ENCODE measurements around the gene ZNF521. TPM values are rescaled to one million over a fixed set of nuclear protein-coding genes. Genes with fewer than 3 reads are reported as not detected.

The ZNF521 gene
- total RNA-seq, 2 donors from 2014 or later = 21.4 to 26.9 TPM

DNA sequence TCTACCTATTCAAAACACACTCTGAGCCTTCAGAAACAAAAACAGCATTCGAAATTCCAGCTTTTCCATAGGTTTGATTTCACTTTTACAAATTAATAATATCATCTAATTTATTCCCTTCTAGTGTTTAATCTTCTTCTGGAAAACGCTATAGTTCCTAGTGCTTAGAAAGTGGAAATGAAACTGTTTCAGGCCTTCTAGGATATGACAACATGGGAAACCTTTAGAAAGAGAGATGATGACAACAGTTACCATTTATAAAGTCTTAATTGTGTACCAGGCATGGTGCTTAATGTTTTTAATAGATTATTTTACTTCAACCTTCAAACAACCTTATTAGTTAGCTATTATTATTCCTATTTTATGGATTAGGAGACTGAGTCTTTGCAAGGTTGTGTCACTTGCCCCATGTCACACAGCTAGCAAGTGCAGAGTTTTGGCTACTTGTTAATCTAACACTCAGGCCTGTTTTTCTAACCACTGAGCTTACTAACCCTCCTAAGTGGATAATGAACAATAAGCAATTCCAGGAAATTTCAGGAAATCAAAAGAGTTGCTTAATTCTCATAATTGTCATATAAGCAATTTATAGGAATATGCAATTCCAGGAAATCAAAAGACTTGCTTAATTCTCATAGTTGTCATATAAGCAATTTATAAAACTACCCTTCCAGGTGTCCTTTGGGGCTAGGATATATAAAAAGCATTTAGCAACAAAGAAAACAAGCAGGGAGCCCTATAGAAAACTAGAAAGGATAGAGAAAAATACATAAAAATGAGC lies 206.0 kb downstream of the ZNF521 start:
- Histone ChIP-seq H3K9me3 (ENCODE audit: control insufficient read depth, low read length) (no peaks in the 10 kb centered on the region), H3K9ac (ENCODE audit: extremely low read depth, low read length, poor library complexity, severe bottlenecking) (no peak overlapping the region), H3K4me1 (ENCODE audit: control insufficient read depth, insufficient read depth, low read length) (no peaks in the 10 kb centered on the region), H3K27me3 (ENCODE audit: control insufficient read depth, insufficient read depth, low read length, poor library complexity, severe bottlenecking) (no peaks in the 10 kb centered on the region), H3K27ac (ENCODE audit: low read depth, low read length) (no peak overlapping the region), H3K36me3 (ENCODE audit: control insufficient read depth, insufficient read depth, low read length) (no peaks in the 10 kb centered on the region), H3K4me3 (ENCODE audit: low read length) (no peak overlapping the region)
- Mint-ChIP-seq H3K4me3 (no peak overlapping the region), H3K9me3 (no peaks in the 10 kb centered on the region), H3K36me3 (ENCODE audit: low read depth) (peaks cover under 1% of the 10 kb centered on the region), H3K27ac (no peak overlapping the region), H3K27me3 (ENCODE audit: insufficient read depth) (no peaks in the 10 kb centered on the region), H3K4me1 (peaks cover 3% of the 10 kb centered on the region)
- 86 to 92% methylated on average over 1 to 2 of the region's 2 CpGs for WGBS, 2 experiments (ENCODE audit: insufficient coverage in 1 of 2, insufficient read length in 1 of 2)
- TF ChIP-seq, protein P1, sequence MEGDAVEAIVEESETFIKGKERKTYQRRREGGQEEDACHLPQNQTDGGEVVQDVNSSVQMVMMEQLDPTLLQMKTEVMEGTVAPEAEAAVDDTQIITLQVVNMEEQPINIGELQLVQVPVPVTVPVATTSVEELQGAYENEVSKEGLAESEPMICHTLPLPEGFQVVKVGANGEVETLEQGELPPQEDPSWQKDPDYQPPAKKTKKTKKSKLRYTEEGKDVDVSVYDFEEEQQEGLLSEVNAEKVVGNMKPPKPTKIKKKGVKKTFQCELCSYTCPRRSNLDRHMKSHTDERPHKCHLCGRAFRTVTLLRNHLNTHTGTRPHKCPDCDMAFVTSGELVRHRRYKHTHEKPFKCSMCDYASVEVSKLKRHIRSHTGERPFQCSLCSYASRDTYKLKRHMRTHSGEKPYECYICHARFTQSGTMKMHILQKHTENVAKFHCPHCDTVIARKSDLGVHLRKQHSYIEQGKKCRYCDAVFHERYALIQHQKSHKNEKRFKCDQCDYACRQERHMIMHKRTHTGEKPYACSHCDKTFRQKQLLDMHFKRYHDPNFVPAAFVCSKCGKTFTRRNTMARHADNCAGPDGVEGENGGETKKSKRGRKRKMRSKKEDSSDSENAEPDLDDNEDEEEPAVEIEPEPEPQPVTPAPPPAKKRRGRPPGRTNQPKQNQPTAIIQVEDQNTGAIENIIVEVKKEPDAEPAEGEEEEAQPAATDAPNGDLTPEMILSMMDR (conservative IDR thresholded peaks at IDR 0.05) = no peak
- DNase-seq = no peak

GRCh38 chr18:25144820-25145219 lies 207.1 kb downstream of the ZNF521 start:
- H3K27me3 Mint-ChIP-seq (ENCODE audit: insufficient read depth) = no peaks in the 10 kb centered on the region
- Histone ChIP-seq H3K9me3 (ENCODE audit: control insufficient read depth, low read length) (no peaks in the 10 kb centered on the region), H3K4me3 (ENCODE audit: low read length) (no peak overlapping the region), H3K27me3 (ENCODE audit: control insufficient read depth, insufficient read depth, low read length, poor library complexity, severe bottlenecking) (no peaks in the 10 kb centered on the region), H3K9ac (ENCODE audit: extremely low read depth, low read length, poor library complexity, severe bottlenecking) (no peak overlapping the region), H3K4me1 (ENCODE audit: control insufficient read depth, insufficient read depth, low read length) (no peaks in the 10 kb centered on the region), H3K36me3 (ENCODE audit: control insufficient read depth, insufficient read depth, low read length) (no peaks in the 10 kb centered on the region), H3K27ac (ENCODE audit: low read depth, low read length) (peak overlapping the region; percentile 90)
- H3K36me3 Mint-ChIP-seq (ENCODE audit: low read depth) = no peaks in the 10 kb centered on the region
- H3K4me1 Mint-ChIP-seq = peaks cover 3% of the 10 kb centered on the region
- H3K27ac Mint-ChIP-seq = no peak overlapping the region
- no peaks in the 10 kb centered on the region for H3K9me3 Mint-ChIP-seq
- TF ChIP-seq, protein P1 (conservative IDR thresholded peaks at IDR 0.05) = no peak
- no peak for DNase-seq
- no peak overlapping the region for H3K4me3 Mint-ChIP-seq
- 89 to 93% methylated on average over 2 of the region's 2 CpGs for WGBS, 2 experiments (ENCODE audit: insufficient coverage in 1 of 2, insufficient read length in 1 of 2)

DNA sequence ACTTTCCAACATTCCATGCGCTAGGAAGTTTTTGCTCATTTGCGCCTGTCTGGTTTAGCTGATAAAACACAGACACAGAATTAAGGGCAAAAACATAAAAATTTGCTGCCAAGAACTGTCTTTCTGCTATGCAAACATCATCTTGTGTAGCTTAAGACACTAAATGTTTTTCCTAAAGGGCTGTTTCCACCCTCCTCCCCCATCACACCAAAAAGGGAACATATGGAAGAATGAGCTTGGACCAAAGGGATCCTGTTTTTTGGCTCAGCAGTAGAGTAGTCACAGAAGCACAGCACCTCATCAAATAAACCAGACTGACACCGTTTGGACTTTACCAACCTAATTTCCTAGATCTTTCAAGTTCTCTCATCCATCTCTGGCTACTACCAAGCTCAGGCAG lies 210.1 kb downstream of the ZNF521 start:
- no peak overlapping the region for H3K27ac ChIP-seq (ENCODE audit: low read depth, low read length)
- H3K4me1 ChIP-seq (ENCODE audit: control insufficient read depth, insufficient read depth, low read length) = no peaks in the 10 kb centered on the region
- H3K36me3 ChIP-seq (ENCODE audit: control insufficient read depth, insufficient read depth, low read length) = no peaks in the 10 kb centered on the region
- H3K4me1 Mint-ChIP-seq = peaks cover 13% of the 10 kb centered on the region
- no peaks in the 10 kb centered on the region for H3K27me3 ChIP-seq (ENCODE audit: control insufficient read depth, insufficient read depth, low read length, poor library complexity, severe bottlenecking)
- DNase-seq = no peak
- H3K9me3 Mint-ChIP-seq = no peaks in the 10 kb centered on the region
- no peak overlapping the region for H3K9ac ChIP-seq (ENCODE audit: extremely low read depth, low read length, poor library complexity, severe bottlenecking)
- no peaks in the 10 kb centered on the region for H3K27me3 Mint-ChIP-seq (ENCODE audit: insufficient read depth)
- H3K36me3 Mint-ChIP-seq (ENCODE audit: low read depth) = no peaks in the 10 kb centered on the region
- no peak overlapping the region for H3K4me3 ChIP-seq (ENCODE audit: low read length)
- TF ChIP-seq, protein P1 (conservative IDR thresholded peaks at IDR 0.05) = no peak
- WGBS, 2 experiments (ENCODE audit: insufficient coverage in 1 of 2, insufficient read length in 1 of 2) = 92 to 96% methylated on average over 3 of the region's 3 CpGs
- H3K27ac Mint-ChIP-seq = no peak overlapping the region
- no peaks in the 10 kb centered on the region for H3K9me3 ChIP-seq (ENCODE audit: control insufficient read depth, low read length)
- no peak overlapping the region for H3K4me3 Mint-ChIP-seq
